ENCODE data around the gene OTOP2. TPM values are rescaled to one million over a fixed set of nuclear protein-coding genes. Genes with fewer than 3 reads are reported as not detected.
"Not testable (repeated sequence)": the region's sequence is repeated elsewhere in the genome, so short reads cannot be mapped to it uniquely, and the experiment has no call there.

OTOP2 gene
- total and polyA plus RNA-seq, 2 donors = not detected

DNA sequence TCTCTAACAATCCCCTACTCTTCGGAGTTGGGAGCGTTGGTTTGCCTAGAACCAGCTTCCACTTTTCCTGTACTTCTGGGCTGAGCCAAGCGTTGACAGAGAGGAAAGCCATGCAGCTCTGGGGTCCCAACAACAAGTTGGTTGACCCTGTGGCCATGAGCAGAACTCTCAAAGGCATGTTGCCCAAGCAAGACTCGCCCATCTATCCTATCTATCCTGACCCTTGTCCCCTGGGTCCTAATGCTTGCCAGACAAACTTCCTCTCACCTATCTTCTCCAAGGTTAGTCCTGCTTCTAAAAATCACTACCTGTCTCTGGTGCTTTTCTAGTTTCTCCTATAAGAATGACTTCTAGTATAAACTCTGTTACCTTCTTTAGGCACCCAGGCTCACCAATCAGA lies 15.0 kb upstream of the OTOP2 start:
- WGBS = 69% methylated on average over 4 of the region's 4 CpGs

DNA sequence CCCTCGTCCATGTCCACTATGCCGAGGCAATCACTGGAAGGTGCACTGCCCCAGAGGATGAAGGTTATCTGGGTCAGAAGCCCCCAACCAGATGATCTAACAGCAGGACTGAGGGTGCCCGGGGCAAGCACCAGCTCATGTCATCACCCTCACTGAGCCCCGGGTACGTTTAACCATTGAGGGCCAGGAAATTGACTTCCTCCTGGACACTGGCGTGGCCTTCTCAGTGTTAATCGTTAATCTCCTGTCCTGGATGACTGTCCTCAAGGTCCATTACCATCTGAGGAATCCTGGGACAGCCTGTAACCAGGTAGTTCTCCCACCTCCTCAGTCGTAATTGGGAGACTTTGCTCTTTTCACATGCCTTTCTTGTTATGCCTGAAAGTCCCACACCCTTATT lies 12.7 kb upstream of the OTOP2 start:
- H3K4me1 ChIP-seq (ENCODE audit: insufficient read depth); H3K27ac ChIP-seq (ENCODE audit: low read depth); DNase-seq (ENCODE audit: extremely low spot score); H3K4me3 ChIP-seq (ENCODE audit: low read depth, low read length); H3K36me3 ChIP-seq (ENCODE audit: insufficient read depth): not testable (repeated sequence)
- 69% methylated on average over 8 of the region's 8 CpGs for WGBS

More for the DNA sequence above, 15.0 kb upstream of the OTOP2 start:
- not testable (repeated sequence) for H3K4me3 ChIP-seq (ENCODE audit: low read depth, low read length); H3K4me1 ChIP-seq (ENCODE audit: insufficient read depth); H3K27ac ChIP-seq (ENCODE audit: low read depth); H3K36me3 ChIP-seq (ENCODE audit: insufficient read depth); DNase-seq (ENCODE audit: extremely low spot score)

DNA sequence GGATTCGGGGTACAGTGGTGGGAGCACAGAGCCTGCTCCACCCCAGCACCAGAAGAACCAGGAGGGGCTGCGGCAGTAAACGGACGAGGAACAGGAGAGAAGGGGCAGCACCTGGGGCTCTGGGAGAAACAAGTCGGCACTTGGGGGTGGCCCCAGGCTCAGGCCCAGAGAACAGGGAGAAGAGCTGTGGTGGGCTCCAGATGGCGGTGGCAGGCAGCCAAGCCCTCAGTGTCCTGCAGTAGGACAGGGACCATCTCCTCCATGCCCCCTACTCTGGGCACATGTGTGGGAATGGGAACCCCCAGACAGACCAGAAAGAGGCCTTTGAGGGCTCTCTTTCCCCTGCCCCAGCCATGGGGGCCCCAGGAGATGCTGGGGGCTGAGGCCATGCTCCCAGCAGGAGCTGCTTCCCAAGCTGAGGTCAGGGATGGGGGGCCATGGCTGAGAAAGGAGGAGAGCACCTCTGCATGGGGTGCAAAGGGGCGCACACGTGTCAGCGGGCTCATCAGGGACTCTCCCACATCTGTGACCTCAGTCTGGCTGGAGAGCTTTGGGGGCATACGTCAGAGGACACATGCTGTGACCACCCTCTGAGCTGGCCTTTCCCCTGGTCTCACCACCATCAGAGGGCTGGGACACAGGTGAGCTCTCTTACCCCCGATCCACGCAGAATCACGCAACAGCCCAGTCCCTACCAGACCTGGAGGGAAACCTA lies 7.8 kb upstream of the OTOP2 start:
- Histone ChIP-seq H3K4me1 (ENCODE audit: insufficient read depth) (no peaks in the 10 kb centered on the region), H3K36me3 (ENCODE audit: insufficient read depth) (no peaks in the 10 kb centered on the region), H3K4me3 (ENCODE audit: low read depth, low read length) (no peak overlapping the region), H3K27ac (ENCODE audit: low read depth) (no peak overlapping the region)
- 80% methylated on average over 13 of the region's 13 CpGs for WGBS
- no peak for DNase-seq (ENCODE audit: extremely low spot score)

DNA sequence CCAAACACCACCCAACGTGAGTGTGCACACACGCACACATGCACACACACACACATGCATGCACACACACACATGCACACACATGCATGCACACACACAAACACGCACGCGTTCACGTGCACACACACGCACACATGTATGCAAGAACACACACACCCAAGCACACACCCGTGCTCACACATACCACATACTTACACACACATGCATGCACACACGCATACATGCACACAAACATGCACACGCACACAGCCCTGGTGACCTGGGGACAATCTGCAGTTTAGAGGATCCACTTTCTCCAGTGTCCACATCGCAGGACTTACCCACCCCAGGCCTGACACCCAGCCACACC lies 7.2 kb upstream of the OTOP2 start:
- Histone ChIP-seq H3K36me3 (ENCODE audit: insufficient read depth) (no peaks in the 10 kb centered on the region), H3K27ac (ENCODE audit: low read depth) (no peak overlapping the region), H3K4me3 (ENCODE audit: low read depth, low read length) (no peak overlapping the region), H3K4me1 (ENCODE audit: insufficient read depth) (no peaks in the 10 kb centered on the region)
- no peak for DNase-seq (ENCODE audit: extremely low spot score)
- 88% methylated on average over 11 of the region's 11 CpGs for WGBS

DNA sequence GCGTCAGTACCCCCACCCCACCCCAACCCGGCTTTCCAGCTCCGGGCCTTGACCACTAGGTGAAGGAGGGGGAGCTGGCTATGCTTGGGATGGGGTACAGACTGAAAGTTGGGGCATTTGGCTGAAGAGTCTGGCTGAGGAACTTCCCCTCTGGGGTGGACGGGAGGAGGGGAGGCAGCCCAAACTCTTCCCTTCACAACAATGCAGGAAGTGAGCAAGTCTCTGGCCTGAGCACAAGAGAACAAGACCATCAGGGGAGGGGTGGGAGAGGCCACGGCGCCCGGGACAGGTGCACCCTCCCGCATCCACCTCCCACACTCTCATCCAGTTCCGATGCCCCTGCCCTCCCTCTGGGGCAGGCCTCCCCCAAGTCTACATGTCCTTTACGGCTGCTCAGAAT lies 6.6 kb upstream of the OTOP2 start:
- H3K4me1 ChIP-seq (ENCODE audit: insufficient read depth) = no peaks in the 10 kb centered on the region
- WGBS = 62% methylated on average over 10 of the region's 10 CpGs
- H3K4me3 ChIP-seq (ENCODE audit: low read depth, low read length) = no peak overlapping the region

DNA sequence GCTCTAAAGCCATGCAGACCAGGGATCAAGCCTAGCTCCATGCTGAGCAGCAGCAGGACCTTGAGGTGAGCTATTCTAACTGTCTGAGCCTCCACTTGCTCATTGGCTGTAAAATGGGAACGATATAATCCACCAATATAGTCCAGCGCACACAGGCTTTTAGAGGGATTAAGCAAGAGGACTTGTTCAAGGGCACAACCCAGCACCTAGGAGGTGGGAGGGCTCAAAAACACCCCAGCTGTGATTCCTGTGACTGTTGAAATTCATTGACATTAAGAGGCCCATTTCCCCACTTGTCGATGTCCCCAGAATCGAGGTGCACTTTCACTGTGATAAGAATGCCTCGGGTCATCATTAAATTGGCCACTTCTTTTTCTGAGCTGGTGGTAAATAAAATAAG lies 5.2 kb upstream of the OTOP2 start:
- Histone ChIP-seq H3K4me3 (ENCODE audit: low read depth, low read length) (no peak overlapping the region), H3K36me3 (ENCODE audit: insufficient read depth) (no peaks in the 10 kb centered on the region), H3K4me1 (ENCODE audit: insufficient read depth) (no peaks in the 10 kb centered on the region), H3K27ac (ENCODE audit: low read depth) (no peak overlapping the region)
- WGBS = 82% methylated on average over 5 of the region's 5 CpGs
- no peak for DNase-seq (ENCODE audit: extremely low spot score)

More for the DNA sequence above, 6.6 kb upstream of the OTOP2 start:
- Histone ChIP-seq H3K36me3 (ENCODE audit: insufficient read depth) (no peaks in the 10 kb centered on the region), H3K27ac (ENCODE audit: low read depth) (no peak overlapping the region)
- DNase-seq (ENCODE audit: extremely low spot score) = no peak

DNA sequence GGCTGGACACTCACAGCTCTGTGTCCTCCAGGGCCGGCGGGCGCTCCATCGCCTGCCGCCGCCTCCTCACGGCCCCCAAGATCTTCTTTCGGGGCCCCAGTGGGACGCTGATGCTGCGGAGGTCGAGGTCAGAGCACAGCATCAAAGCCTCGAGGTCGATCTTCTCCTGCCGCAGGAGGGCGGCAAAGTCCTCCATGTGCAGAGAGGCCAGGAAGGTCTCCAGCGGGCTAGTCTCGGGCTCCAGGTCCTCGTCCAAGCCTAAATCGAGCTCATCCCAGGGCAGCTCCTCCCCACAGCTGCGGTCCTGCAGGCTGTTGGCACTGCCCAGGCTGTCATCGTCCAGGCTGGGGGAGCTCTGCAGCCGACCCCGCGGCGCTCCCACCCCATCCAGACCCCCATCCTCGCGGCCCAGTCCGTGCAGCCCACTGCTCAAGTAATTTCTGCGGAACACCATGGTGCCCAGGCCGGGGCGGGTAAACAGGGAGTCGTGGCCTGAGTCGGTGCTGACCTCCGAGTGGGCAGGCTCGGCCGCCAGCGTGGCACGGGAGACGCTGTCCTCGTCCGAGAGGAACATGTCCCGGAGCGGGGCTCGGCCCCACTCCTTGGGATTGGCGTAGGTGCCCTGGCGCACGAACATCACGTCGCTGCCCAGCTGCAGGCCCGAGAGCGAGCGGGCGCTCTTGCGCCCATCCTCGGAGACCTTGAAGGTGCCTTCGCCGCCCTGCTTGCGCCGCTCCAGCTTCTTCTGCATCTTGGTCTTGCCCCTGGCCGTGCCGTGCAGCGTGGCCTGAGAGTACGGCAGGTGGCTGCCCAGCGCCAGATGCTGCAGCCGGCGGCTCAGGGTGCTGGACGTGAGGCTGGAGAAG lies 4.4 kb upstream of the OTOP2 start:
- DNase-seq (ENCODE audit: extremely low spot score) = no peak
- WGBS = 73% methylated on average over 67 of the region's 67 CpGs
- no peak overlapping the region for H3K27ac ChIP-seq (ENCODE audit: low read depth)
- no peak overlapping the region for H3K4me3 ChIP-seq (ENCODE audit: low read depth, low read length)
- no peaks in the 10 kb centered on the region for H3K4me1 ChIP-seq (ENCODE audit: insufficient read depth)
- H3K36me3 ChIP-seq (ENCODE audit: insufficient read depth) = no peaks in the 10 kb centered on the region

DNA sequence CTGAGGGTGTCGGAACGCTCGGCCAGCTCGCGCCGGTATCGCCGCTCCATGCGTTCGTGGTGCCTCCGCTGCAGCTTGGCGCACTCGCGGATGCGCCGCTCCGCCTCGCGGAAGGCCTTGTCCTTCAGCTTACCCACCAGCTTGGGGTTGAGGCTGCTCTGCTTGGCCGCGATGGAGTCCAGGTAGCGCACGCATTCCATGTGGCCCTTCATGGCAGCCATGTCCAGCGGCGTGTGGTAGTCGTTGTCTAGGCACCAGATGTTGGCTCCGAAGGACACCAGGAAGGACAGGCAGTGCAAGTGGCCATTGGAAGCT lies 3.8 kb upstream of the OTOP2 start:
- H3K4me3 ChIP-seq (ENCODE audit: low read depth, low read length) = no peak overlapping the region
- no peaks in the 10 kb centered on the region for H3K4me1 ChIP-seq (ENCODE audit: insufficient read depth)
- H3K27ac ChIP-seq (ENCODE audit: low read depth) = no peak overlapping the region
- 77% methylated on average over 27 of the region's 27 CpGs for WGBS
- DNase-seq (ENCODE audit: extremely low spot score) = no peak
- H3K36me3 ChIP-seq (ENCODE audit: insufficient read depth) = no peaks in the 10 kb centered on the region

DNA sequence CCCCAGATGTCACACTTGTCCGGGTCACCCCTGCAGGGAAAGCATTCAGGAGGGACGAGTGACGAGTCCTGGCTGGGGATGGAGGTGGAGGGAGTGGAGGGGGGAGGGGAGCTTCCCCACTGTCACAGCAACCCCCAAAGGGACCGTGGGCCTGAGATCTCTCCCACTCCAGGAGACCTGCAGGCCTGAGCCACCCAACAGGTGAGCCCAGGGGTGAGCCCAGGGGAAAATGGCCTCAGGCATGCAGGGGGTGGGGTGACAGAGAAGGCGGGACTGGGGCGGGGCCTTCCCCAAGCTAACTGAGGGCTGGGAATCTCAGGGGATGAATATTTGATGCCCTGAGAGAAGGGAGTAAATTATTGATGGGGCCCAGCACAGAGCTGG lies 3.4 kb upstream of the OTOP2 start:
- H3K4me3 ChIP-seq (ENCODE audit: low read depth, low read length) = no peak overlapping the region
- DNase-seq (ENCODE audit: extremely low spot score) = no peak
- WGBS = 55% methylated on average over 6 of the region's 6 CpGs
- no peaks in the 10 kb centered on the region for H3K36me3 ChIP-seq (ENCODE audit: insufficient read depth)
- no peaks in the 10 kb centered on the region for H3K4me1 ChIP-seq (ENCODE audit: insufficient read depth)
- no peak overlapping the region for H3K27ac ChIP-seq (ENCODE audit: low read depth)

DNA sequence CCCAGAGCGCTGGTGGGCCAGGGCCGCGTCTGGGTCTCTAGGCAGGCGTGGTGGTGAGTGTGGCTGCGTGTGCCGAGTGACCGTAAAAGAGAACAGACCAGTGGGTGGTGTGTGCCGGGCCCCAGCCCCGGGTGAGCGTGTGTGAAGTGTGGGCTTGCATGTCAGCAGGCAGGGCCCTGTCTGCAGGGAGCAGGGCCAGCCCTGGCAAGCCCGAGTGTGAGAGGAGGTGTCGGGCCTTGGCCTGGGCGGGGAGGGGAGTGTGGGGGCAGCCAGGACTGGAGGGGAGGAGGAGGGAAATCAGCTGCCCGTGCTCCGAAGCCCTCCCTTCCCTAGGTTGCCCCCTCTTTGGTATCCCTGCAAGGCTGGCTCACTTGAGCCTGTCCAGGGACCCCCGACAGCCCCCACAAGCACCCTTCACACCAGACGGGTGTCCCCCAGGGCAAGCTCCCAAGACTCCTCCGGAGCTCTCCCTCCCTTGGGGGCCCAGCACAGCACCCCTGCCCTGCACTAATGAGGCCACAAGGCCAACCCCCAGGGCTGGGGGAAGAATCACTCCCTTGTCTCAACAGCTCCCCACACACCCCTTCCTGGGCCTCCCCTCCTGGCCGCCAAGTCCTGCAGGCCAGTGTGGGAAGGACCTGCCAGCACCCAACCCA lies 2.9 kb upstream of the OTOP2 start:
- H3K27ac ChIP-seq (ENCODE audit: low read depth) = no peak overlapping the region
- H3K4me1 ChIP-seq (ENCODE audit: insufficient read depth) = no peaks in the 10 kb centered on the region
- H3K4me3 ChIP-seq (ENCODE audit: low read depth, low read length) = no peak overlapping the region
- DNase-seq (ENCODE audit: extremely low spot score) = no peak
- WGBS = 41% methylated on average over 19 of the region's 19 CpGs
- no peaks in the 10 kb centered on the region for H3K36me3 ChIP-seq (ENCODE audit: insufficient read depth)

DNA sequence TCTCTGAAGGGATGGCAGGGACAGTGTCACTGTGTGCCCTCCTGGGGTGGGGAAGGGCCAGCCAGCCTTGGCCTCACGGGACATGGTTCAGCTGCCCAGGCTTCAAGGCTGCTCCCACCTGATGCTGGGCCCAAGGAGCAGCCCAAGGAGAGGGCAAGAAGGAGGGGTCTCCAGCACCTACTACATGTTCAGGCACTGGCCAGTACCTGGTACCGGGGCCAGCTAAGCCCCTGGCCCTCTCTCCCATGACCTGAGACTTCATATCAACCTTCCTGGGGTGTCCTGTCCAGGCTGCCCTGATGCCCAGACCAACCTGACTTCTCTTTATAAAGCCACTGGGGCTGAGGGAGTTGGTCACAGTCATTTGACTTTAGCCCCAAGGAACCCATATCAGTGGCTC lies 2.3 kb upstream of the OTOP2 start:
- WGBS = 95% methylated on average over 2 of the region's 2 CpGs
- DNase-seq (ENCODE audit: extremely low spot score) = no peak
- Histone ChIP-seq H3K36me3 (ENCODE audit: insufficient read depth) (no peaks in the 10 kb centered on the region), H3K4me3 (ENCODE audit: low read depth, low read length) (no peak overlapping the region), H3K4me1 (ENCODE audit: insufficient read depth) (no peaks in the 10 kb centered on the region), H3K27ac (ENCODE audit: low read depth) (no peak overlapping the region)

DNA sequence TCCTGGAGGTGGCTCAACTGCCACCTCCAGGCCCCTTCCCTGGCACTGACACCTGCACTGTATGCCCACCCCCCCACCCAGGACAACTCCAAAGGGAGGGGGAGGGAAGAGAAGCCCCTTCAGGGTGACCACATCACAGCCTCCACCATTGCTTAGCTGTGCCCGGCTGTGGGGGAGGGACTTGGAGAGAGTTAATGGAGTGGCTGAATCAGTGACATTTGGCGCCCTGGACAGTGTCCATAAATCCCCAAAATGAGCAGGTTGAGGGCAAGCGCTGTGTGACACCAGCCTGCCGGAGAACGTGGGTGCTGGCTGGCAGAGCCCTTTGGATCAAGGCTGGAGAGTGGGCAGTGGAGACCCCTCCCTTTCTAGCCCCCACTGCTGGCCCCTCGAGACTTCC lies 1.9 kb upstream of the OTOP2 start:
- H3K36me3 ChIP-seq (ENCODE audit: insufficient read depth) = no peaks in the 10 kb centered on the region
- no peak for DNase-seq (ENCODE audit: extremely low spot score)
- WGBS = 48% methylated on average over 6 of the region's 6 CpGs
- H3K4me1 ChIP-seq (ENCODE audit: insufficient read depth) = no peaks in the 10 kb centered on the region
- no peak overlapping the region for H3K4me3 ChIP-seq (ENCODE audit: low read depth, low read length)
- no peak overlapping the region for H3K27ac ChIP-seq (ENCODE audit: low read depth)

DNA sequence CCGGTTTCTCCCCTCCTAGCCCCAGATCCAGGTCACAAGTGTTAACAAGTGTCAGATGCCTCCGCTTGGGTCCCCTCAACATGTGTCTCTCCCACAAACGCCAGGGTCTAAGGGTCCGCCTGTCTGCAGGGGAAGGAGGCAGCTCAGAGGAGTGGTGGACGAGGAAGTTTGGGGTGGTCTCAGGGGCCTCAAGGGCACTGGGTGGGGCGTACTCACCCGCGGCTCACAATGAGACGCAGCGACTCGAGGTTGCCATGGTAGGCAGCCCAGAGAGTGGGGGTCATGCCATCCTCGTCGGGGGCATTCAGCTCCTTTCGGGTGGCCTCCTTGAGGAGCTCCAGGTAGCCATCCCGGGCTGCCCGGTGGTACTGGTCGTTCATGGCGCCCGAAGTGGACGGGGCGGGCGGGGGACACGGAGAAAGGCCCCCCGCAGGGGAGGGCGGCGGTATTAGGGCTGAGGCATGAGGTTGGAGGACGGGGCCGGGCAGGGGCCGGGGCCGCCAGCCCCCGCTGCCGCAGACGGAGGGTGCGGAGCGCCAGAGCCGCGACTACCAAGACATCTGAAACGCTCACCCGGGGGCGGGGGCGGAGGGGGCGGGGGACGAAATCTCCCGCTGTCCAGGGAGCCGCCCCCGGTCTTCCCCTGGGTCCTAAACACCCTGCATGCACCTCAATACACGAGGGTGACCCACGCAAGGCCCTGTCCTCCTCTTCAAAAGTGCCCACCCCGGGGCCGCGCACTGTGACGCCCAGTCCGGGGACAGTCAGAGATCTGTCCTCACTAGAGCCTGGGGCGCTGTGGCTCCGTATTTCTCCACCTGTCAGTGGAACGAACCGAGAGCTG lies 1.2 kb upstream of the OTOP2 start, which contains the start of gene USH1G:
TSS of gene USH1G (minus strand) at position 562 of the 844 bp plus-strand sequence. CDS start at position 380, 182 bp downstream.
- 5% methylated on average over 57 of the region's 57 CpGs for WGBS
- Histone ChIP-seq H3K27ac (ENCODE audit: low read depth) (no peak within 1 kb of the TSS), H3K4me1 (ENCODE audit: insufficient read depth) (no peaks in the 10 kb centered on the region), H3K4me3 (ENCODE audit: low read depth, low read length) (peak within 1 kb of the TSS; percentile 28), H3K36me3 (ENCODE audit: insufficient read depth) (no peaks in the 10 kb centered on the region)
- no peak for DNase-seq (ENCODE audit: extremely low spot score)
